Measurements from ENCODE around the gene C17orf107.
"Not testable (repeated sequence)": the region's sequence is repeated elsewhere in the genome, so short reads cannot be mapped to it uniquely, and the experiment has no call there.

- not testable (repeated sequence) for TF ChIP-seq SRF (CRISPR knock-in tag; IDR thresholded peaks at IDR 0.05); EZH2 (IDR thresholded peaks at IDR 0.05; ENCODE audit: borderline replicate concordance, low read depth, low read length); CTCF (IDR thresholded peaks at IDR 0.05 in 2 of 3, conservative IDR thresholded peaks at IDR 0.05 in 1 of 3; ENCODE audit: insufficient read depth in 2 of 3, low read depth in 1 of 3, low read length in 3 of 3); ZNF232 (CRISPR knock-in tag; IDR thresholded peaks at IDR 0.05); FOXK1 (CRISPR knock-in tag; IDR thresholded peaks at IDR 0.05; ENCODE audit: borderline replicate concordance); NR1H2 (CRISPR knock-in tag; IDR thresholded peaks at IDR 0.05); FOXM1 (IDR thresholded peaks at IDR 0.05; ENCODE audit: low read depth); FOXM1 (CRISPR knock-in tag; IDR thresholded peaks at IDR 0.05; ENCODE audit: low read depth); E2F5 (CRISPR knock-in tag; IDR thresholded peaks at IDR 0.05); ZNF583 (CRISPR knock-in tag; IDR thresholded peaks at IDR 0.05)
- TF ChIP-seq, protein P1, sequence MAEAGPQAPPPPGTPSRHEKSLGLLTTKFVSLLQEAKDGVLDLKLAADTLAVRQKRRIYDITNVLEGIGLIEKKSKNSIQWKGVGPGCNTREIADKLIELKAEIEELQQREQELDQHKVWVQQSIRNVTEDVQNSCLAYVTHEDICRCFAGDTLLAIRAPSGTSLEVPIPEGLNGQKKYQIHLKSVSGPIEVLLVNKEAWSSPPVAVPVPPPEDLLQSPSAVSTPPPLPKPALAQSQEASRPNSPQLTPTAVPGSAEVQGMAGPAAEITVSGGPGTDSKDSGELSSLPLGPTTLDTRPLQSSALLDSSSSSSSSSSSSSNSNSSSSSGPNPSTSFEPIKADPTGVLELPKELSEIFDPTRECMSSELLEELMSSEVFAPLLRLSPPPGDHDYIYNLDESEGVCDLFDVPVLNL (CRISPR knock-in tag; IDR thresholded peaks at IDR 0.05; ENCODE audit: low read depth) = not testable (repeated sequence)
- TF ChIP-seq, protein P2, sequence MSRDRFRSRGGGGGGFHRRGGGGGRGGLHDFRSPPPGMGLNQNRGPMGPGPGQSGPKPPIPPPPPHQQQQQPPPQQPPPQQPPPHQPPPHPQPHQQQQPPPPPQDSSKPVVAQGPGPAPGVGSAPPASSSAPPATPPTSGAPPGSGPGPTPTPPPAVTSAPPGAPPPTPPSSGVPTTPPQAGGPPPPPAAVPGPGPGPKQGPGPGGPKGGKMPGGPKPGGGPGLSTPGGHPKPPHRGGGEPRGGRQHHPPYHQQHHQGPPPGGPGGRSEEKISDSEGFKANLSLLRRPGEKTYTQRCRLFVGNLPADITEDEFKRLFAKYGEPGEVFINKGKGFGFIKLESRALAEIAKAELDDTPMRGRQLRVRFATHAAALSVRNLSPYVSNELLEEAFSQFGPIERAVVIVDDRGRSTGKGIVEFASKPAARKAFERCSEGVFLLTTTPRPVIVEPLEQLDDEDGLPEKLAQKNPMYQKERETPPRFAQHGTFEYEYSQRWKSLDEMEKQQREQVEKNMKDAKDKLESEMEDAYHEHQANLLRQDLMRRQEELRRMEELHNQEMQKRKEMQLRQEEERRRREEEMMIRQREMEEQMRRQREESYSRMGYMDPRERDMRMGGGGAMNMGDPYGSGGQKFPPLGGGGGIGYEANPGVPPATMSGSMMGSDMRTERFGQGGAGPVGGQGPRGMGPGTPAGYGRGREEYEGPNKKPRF (IDR thresholded peaks at IDR 0.05; ENCODE audit: low read depth, low read length) = not testable (repeated sequence)
Measured at GRCh38 chr17:4906642-4907041, 7.3 kb downstream of the C17orf107 start.
